GM11168 (cell line): Measurements from ENCODE around the gene FAM177B.

ENCODE experiments used
- in situ Hi-C: fragments of 300-500 bp; cut with MboI; formaldehyde crosslinking; loops from one replicate; pipeline ENCODE4 v1.12.0; 2022; ENCODE audit warnings: low sequenced_read_pairs; ENCODE audit not compliant: unreplicated experiment

Gene FAM177B

GRCh38 chr1:222784371-222784770, 47.4 kb downstream of the FAM177B start:
- in situ Hi-C loops, result no loop called here

- in situ Hi-C loops, result no loop called here
Observed at GRCh38 chr1:222784916-222785315, 47.9 kb downstream of the FAM177B start.

GRCh38 chr1:222785529-222785928, 48.5 kb downstream of the FAM177B start:
- in situ Hi-C loops, result no loop called here

- in situ Hi-C loops, result no loop called here
Observed at GRCh38 chr1:222786121-222786520, 49.1 kb downstream of the FAM177B start.

DNA sequence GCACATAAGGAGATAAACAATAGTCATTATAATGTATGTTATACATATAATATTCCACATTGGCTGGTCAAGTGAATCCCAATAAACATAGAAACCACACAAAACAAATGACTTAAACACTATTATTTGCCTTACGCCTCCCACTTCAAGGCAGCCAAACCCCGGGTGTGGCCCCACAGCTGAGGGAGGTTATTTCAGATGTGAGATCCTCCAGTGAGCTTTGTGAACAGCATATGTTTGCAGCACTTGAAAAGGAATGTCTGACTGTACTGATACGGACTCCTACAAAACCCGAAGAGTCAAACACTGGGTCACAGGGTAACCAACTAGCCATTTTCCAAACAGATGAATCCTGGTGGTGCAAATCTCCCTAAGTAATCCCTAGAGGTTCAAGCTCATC, 50.7 kb downstream of the FAM177B start:
- in situ Hi-C loops, result no loop called here

DNA sequence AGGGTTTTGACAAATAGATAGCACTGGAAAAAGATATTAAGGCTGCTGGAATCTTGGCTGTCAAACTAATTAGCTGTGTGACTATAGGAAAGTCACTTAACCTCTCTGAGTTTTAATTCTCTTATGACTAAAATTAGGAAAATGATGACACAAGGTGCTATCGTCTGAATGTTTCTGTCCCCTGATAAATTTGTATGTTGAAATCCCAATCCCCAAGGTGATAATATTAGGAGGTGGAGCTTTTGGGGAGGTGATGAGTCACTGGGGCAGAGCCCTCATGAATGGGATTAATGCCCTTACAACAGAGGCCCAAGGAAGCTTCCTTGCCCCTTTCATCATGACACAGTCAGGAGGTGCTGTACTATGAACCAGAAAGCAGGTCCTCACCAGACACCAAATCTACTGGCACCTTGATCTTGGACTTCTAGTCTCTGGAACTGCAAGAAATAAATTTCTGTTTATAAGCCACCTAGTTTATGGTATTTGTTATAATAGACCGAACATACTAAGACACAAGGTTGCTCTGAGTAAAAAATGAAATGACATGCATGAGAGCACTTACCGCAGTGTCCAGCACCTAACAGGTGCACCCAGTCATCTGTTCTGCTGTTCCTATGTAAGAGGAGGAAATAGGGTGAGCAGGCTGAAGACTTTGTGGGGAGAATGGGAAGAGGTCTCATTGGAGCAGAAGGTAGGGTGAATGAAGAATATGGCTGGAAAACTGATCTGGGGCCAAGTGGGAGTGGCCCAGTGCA, 51.6 kb downstream of the FAM177B start:
- in situ Hi-C loops, result no loop called here

DNA sequence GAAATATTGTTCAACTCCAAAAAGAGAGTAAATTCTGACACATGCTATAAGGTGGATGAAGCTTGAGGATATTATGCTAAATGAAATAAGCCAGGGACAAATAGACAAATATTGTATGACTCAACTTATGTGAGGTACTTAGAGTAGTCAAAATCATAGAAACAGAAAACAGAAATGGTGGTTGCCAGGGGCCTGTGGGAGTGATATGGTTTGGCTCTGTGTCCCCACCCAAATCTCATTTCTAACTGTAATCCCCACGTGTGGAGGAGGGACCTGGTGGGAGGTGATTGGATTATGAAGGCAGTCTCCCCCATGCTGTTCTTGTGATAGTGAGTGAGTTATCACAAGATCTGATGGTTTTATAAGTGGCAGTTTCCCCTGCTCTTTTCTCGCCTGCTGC, 53.1 kb downstream of the FAM177B start:
- in situ Hi-C loops, result loop anchor here (5.0 kb wide), 1 partner anchor 307 kb away; no protein-coding TSS in a partner anchor

DNA sequence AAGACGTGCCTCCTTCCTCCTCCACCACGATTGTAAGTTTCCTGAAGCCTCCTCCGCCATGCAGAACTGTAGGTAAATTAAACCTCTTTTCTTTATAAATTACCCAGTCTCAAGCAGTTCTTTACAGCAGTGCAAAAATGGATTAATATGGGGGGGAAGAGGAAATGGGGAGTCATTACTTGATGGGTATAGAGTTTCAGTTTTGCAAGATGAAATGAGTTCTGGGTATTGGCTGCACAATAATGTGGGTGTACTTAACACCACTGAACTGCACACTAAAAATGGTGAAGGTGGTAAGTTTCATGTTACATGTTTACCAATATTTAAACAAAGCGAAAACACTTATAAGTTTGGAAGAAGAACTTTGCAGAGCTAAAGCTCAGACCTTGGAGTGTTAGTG, 53.5 kb downstream of the FAM177B start:
- in situ Hi-C loops, result loop anchor here (5.0 kb wide), 1 partner anchor 307 kb away; no protein-coding TSS in a partner anchor

GRCh38 chr1:222791006-222791710, 54.2 kb downstream of the FAM177B start:
- in situ Hi-C loops, result loop anchor here (5.0 kb wide), 1 partner anchor 306 kb away; no protein-coding TSS in a partner anchor

- in situ Hi-C loops, result loop anchor here (5.0 kb wide), 1 partner anchor 305 kb away; no protein-coding TSS in a partner anchor
Observed at GRCh38 chr1:222792744-222793143, 55.7 kb downstream of the FAM177B start.

DNA sequence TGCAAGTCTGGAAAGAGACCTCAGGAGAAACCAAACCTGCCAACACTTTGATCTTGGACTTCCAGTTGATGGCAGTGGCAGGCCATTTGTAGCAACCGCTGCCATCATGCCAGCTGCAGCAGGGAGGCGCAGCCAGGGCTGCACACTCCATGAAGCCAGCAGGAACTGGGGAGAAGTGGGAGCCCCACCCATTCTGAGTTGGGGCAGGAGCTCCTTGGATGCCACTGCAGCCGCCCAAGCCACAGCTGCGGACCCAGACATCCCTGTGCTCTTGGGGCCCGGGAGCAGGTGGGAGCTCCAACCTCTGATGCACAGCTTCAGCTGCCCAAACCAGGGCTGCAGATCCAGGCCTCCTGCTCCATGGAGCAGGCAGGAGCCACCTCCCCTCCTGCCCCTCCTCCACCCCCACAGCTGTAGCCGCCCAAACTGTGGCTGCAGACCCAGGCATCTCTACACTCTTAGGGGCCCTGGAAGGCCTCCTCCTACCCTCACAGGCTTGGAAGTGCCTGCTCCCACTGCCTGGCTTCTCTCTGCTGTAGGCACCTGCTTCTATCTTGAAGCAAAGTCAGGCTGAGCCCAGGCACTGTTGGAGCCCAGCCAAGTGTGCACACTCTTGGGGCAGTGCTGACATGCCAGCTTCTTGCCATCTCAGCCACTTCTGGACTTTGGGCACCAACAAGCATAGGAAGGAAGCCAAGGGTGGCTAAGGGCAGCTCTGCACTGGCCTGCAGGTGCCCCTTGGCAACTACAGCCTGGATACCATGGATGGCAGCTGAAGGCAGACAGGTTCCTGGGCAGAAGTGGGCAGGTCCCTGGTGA, 57.9 kb downstream of the FAM177B start:
- in situ Hi-C loops, result loop anchor here (5.0 kb wide), 1 partner anchor 302 kb away; no protein-coding TSS in a partner anchor

GRCh38 chr1:222798116-222798515, 61.1 kb downstream of the FAM177B start:
- in situ Hi-C loops, result no loop called here

GRCh38 chr1:222798975-222799374, 62.0 kb downstream of the FAM177B start:
- in situ Hi-C loops, result no loop called here
